Retinal pigment epithelial cell (primary cell): Measurements from ENCODE around the gene IGSF1.

Experiments used
- DNase-seq: peaks from one replicate; pipeline ENCODE4 v3.0.0-alpha.2; 2010; ENCODE audit warnings: low read depth
- H3K4me3 ChIP-seq: 2 replicates; pipeline ENCODE4 v1.5.1; 2011; ENCODE audit warnings: mild to moderate bottlenecking, low read length, control low read depth, moderate library complexity
- TF ChIP-seq, protein P1 (sequence below): conservative IDR thresholded peaks from 2 replicates; pipeline ENCODE4 v1.5.1; 2011; ENCODE audit warnings: low read depth, low read length, control low read depth, inconsistent platforms

The IGSF1 gene

DNA sequence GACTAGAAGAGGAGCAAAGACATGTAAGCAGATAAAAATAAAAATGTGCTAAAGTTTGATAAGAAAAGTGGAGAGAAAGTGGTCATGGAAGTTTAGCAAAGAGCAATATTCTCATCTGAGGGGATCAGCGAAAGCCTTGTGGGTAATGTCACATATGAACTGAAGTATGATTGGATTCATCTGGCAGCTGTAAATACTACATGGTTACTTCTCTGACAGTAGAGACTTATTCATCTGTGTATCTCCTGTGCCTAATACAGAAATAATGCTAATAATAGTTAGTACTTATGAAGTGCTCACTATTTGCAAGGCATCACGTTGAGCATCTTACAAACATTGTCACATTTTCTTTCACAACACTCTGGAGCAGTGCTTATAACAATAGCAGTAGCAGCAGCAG is 8.9 kb upstream of the IGSF1 start:
- TF ChIP-seq, protein P1, sequence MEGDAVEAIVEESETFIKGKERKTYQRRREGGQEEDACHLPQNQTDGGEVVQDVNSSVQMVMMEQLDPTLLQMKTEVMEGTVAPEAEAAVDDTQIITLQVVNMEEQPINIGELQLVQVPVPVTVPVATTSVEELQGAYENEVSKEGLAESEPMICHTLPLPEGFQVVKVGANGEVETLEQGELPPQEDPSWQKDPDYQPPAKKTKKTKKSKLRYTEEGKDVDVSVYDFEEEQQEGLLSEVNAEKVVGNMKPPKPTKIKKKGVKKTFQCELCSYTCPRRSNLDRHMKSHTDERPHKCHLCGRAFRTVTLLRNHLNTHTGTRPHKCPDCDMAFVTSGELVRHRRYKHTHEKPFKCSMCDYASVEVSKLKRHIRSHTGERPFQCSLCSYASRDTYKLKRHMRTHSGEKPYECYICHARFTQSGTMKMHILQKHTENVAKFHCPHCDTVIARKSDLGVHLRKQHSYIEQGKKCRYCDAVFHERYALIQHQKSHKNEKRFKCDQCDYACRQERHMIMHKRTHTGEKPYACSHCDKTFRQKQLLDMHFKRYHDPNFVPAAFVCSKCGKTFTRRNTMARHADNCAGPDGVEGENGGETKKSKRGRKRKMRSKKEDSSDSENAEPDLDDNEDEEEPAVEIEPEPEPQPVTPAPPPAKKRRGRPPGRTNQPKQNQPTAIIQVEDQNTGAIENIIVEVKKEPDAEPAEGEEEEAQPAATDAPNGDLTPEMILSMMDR = no peak

DNA sequence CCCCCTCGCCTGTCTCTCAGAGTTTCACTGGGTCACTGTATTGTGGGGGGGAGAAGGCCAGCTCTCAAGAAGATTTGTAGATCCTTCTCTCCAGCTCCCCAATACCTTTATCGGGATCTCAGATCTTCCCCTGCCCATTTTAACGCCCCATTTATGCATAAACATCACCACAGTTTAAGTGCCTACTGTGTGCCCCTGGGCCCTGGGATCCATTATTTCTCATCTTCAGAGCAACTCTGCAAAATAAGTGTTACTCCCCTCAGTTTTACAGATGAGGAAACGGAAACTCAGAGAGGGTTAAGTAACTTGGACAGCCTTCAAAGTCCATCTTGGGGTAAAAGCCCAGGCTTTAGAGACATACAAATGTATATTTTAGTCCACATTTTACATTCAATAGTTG is 421 bp upstream of the IGSF1 start:
- no peak for DNase-seq
- TF ChIP-seq, protein P1 = no peak
- no peak overlapping the region for H3K4me3 ChIP-seq

More for the DNA sequence above, 8.9 kb upstream of the IGSF1 start:
- no peak for DNase-seq
- H3K4me3 ChIP-seq = no peak overlapping the region

DNA sequence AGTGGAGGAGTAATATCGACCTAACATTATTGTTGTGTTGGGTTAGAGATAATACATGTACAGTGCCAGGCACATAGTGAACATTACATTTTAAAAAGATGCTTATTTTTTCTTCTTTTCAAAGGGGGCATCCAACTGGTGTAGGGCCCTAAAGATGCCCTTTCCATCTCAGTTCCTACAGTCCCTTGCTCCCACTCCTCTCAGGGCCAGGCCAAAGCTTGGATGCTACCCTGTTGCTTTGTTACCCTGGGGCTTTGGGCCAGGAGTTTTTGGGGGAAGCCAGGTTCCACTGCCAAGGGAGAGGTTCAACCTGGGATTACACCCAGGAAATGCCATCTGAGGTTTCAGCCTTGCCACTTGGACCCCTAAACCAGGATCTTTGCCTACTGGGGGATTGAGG is 918 bp downstream of the IGSF1 start:
- DNase-seq = no peak
- no peak overlapping the region for H3K4me3 ChIP-seq
- TF ChIP-seq, protein P1 = no peak

DNA sequence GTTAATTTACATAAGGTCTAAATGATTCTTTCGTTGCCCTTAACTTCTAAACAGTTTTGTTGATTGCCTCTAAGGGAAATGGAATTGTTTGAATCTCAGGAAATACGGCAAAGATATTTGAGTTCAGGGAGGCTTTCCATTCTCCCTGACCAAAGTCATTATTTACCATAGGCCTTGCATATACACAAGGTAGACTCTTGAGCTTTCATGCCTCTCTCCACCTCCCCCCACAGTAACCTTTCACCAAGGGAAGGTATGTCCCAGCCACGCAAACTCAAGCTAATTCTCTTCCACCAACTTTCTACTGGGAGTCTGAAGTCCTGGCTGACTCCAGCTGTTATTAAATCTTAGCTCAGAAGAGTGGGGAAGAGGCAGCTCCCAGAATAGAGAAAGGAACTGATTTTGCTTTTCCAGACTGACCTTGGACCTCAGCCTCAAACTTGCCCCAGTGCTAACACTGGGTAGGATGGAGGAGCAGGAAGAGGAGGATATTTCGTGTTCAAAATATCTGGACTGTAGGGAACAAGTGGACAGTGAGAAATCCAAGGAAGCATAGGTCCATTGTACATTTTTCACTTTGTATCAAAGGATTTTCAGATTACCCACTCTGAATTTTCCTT is 1.4 kb downstream of the IGSF1 start:
- TF ChIP-seq, protein P1 = no peak
- no peak for DNase-seq
- H3K4me3 ChIP-seq = no peak overlapping the region

DNA sequence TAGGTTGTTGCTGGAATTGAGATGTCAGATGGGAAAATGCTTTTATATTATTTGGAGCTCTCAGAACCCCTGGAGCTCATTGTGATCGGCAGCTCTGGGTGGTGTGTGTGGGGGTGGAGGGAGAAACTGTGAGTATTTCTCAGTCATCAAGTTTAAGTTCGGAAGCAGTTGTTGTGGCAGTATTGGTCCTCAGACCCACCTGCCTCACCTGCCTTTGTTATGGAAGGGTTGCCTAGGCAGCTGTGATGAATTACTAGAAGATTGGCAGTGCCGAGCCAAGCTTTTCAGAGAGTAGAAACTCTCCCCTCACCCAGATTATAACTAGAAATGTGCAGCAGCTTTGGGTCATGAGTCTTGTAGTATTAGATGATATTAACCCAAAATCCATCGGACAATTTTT is 9.5 kb downstream of the IGSF1 start:
- TF ChIP-seq, protein P1 = no peak
- no peak for DNase-seq
- H3K4me3 ChIP-seq = no peak overlapping the region

DNA sequence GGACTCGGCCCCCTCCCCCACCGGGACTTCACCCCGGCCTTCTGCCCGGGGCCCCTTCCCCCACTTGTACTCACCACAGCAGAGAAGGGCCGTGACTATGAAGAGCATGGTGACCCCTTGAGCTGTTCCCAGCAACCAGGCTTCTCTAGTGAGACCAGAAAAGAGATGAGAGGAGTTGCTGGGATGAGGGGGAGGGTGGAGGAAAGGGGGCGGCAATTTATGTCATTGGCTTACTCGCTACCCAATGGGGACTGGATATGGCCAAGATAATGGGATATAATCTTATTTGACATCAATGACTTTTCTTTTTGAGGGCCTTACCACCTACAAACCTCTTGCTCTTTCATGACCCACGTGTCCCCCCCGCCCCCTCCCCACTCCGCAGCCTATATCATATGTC is 9.9 kb downstream of the IGSF1 start:
- DNase-seq = no peak
- H3K4me3 ChIP-seq = no peak overlapping the region
- TF ChIP-seq, protein P1 = no peak

DNA sequence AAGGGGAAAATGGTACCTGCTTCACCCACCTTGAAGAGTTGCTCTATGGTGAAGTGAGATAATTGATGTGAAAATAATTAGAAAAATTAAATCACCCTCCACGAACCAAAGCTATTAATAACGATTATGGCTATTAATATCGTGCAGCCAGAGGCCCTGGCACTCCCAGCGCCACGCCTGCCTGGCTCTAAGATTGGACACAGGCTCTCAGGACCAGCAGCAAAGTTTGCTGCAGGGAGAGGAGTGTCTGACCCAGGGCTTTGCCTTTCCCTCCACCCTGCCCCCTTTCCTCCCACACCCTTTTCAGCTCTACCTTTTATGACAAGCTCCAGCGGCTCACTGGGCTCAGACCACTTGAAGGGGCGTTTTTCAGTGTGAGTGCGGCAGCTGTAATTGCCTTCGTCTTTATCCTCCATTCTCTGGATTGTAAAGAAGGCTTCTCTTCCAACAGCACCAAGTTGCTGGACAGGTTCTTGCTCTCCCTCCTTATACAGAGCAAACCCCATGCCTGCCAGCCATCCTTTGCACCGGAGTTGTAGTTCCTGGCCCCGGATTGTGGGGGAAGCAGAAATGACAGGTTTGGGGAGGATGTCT is 11.5 kb downstream of the IGSF1 start:
- no peak for DNase-seq
- TF ChIP-seq, protein P1 = no peak
- no peak overlapping the region for H3K4me3 ChIP-seq
